Neuronal stem cell (in vitro differentiated cells): ENCODE measurements around the gene AMFR.
A peak's percentile ranks its signal among the peaks of the same experiment; 100 is the strongest.

Experiments used
- DNase-seq: peaks from one replicate; pipeline ENCODE4 v3.0.0-alpha.2; 2013; ENCODE audit warnings: low spot score
- H2AFZ ChIP-seq: one replicate; pipeline ENCODE4 v1.6.1; 2013; ENCODE audit warnings: mild to moderate bottlenecking, low read length, inconsistent platforms
- H2AK5ac ChIP-seq: 2 replicates; pipeline ENCODE4 v1.6.1; 2013; ENCODE audit warnings: low read depth, mild to moderate bottlenecking, inconsistent platforms, low read length, moderate library complexity, mixed read lengths
- H2BK120ac ChIP-seq: 2 replicates; pipeline ENCODE4 v1.6.1; 2013; ENCODE audit warnings: low read depth, mild to moderate bottlenecking, inconsistent platforms, low read length, moderate library complexity, mixed read lengths
- H2BK12ac ChIP-seq: one replicate; pipeline ENCODE4 v1.6.1; 2013; ENCODE audit warnings: low read length, inconsistent platforms
- H2BK15ac ChIP-seq: 2 replicates; pipeline ENCODE4 v1.6.1; 2013; ENCODE audit warnings: mild to moderate bottlenecking, low read length, inconsistent platforms, mixed read lengths
- H2BK5ac ChIP-seq: one replicate; pipeline ENCODE4 v1.6.1; 2013; ENCODE audit warnings: inconsistent platforms, mild to moderate bottlenecking, low read length, moderate library complexity
- H3K14ac ChIP-seq: one replicate; pipeline ENCODE4 v1.6.1; 2013; ENCODE audit warnings: low read length, inconsistent platforms
- H3K18ac ChIP-seq: 2 replicates; pipeline ENCODE4 v1.6.1; 2013; ENCODE audit warnings: low read length, inconsistent platforms
- H3K23ac ChIP-seq: 2 replicates; pipeline ENCODE4 v1.6.1; 2013; ENCODE audit warnings: low read depth, mild to moderate bottlenecking, mixed read lengths, low read length, inconsistent platforms; ENCODE audit not compliant: poor library complexity
- H3K27ac ChIP-seq: replicated peaks from 3 replicates; pipeline ENCODE4 v1.5.1; 2013; ENCODE audit warnings: low read length, inconsistent platforms
- H3K27me3 ChIP-seq, 3 experiments: 2 replicates each; pipeline ENCODE4 v1.6.1; 2013; ENCODE audit warnings: low read length in 3 of 3, mild to moderate bottlenecking in 2 of 3, inconsistent platforms in 1 of 3, low read depth in 1 of 3, mixed read lengths in 1 of 3, moderate library complexity in 1 of 3; ENCODE audit not compliant: control insufficient read depth in 3 of 3, insufficient read depth in 3 of 3
- H3K36me3 ChIP-seq, 2 donors: replicated peaks in 1 of 2; 2 replicates each; pipeline ENCODE4 v1.6.1; 2013; ENCODE audit warnings: low read length in 2 of 2; ENCODE audit not compliant: control insufficient read depth in 2 of 2, insufficient read depth in 2 of 2
- H3K4ac ChIP-seq: 2 replicates; pipeline ENCODE4 v1.6.1; 2013; ENCODE audit warnings: inconsistent platforms, mild to moderate bottlenecking, low read length, moderate library complexity
- H3K4me1 ChIP-seq, 2 donors: 1 replicate in 1 of 2; 2 replicates in 1 of 2; pipeline ENCODE4 v1.6.1; 2013; ENCODE audit warnings: low read length in 2 of 2, low read depth in 1 of 2; ENCODE audit not compliant: control insufficient read depth in 2 of 2, insufficient read depth in 1 of 2
- H3K4me2 ChIP-seq: one replicate; pipeline ENCODE4 v1.6.1; 2013; ENCODE audit warnings: mild to moderate bottlenecking, low read length, inconsistent platforms; ENCODE audit not compliant: insufficient read depth, poor library complexity, severe bottlenecking
- H3K4me3 ChIP-seq, 2 donors: 2 replicates each; pipeline ENCODE4 v1.5.1; 2013; ENCODE audit warnings: low read length in 2 of 2, mild to moderate bottlenecking in 2 of 2, inconsistent platforms in 1 of 2, moderate library complexity in 1 of 2
- H3K79me1 ChIP-seq: one replicate; pipeline ENCODE4 v1.6.1; 2013; ENCODE audit warnings: low read depth, mild to moderate bottlenecking, inconsistent platforms, low read length, moderate library complexity
- H3K9ac ChIP-seq: one replicate; pipeline ENCODE4 v1.6.1; 2013; ENCODE audit warnings: mild to moderate bottlenecking, low read depth, low read length, inconsistent platforms; ENCODE audit not compliant: poor library complexity
- H3K9me3 ChIP-seq, 2 donors: replicated peaks in 1 of 2; 2 replicates each; pipeline versions ENCODE3 to v1.6.1; 2013; ENCODE audit warnings: low read length in 2 of 2, mild to moderate bottlenecking in 2 of 2, inconsistent platforms in 1 of 2, low read depth in 1 of 2, mixed read lengths in 1 of 2, moderate library complexity in 1 of 2; ENCODE audit not compliant: control insufficient read depth in 2 of 2, insufficient read depth in 1 of 2
- H4K8ac ChIP-seq: one replicate; pipeline ENCODE4 v1.6.1; 2013; ENCODE audit warnings: low read depth, mild to moderate bottlenecking, inconsistent platforms, low read length, moderate library complexity
- H4K91ac ChIP-seq: one replicate; pipeline ENCODE4 v1.6.1; 2013; ENCODE audit warnings: low read length, low read depth, mild to moderate bottlenecking, inconsistent platforms; ENCODE audit not compliant: poor library complexity
- WGBS, 2 donors: extraction: QIAGEN DNeasy Blood & Tissue Kit; methylation state at CpG; one replicate each; pipeline ENCODE4 v1.1.7; 2013; ENCODE audit warnings: missing lambda C conversion rate in 2 of 2, mixed read lengths in 1 of 2; ENCODE audit not compliant: insufficient read length in 2 of 2, insufficient replicate concordance in 1 of 2; ENCODE audit errors: extremely low coverage in 2 of 2; 5-methylcytosine and 5-hydroxymethylcytosine counted together

AMFR gene

DNA sequence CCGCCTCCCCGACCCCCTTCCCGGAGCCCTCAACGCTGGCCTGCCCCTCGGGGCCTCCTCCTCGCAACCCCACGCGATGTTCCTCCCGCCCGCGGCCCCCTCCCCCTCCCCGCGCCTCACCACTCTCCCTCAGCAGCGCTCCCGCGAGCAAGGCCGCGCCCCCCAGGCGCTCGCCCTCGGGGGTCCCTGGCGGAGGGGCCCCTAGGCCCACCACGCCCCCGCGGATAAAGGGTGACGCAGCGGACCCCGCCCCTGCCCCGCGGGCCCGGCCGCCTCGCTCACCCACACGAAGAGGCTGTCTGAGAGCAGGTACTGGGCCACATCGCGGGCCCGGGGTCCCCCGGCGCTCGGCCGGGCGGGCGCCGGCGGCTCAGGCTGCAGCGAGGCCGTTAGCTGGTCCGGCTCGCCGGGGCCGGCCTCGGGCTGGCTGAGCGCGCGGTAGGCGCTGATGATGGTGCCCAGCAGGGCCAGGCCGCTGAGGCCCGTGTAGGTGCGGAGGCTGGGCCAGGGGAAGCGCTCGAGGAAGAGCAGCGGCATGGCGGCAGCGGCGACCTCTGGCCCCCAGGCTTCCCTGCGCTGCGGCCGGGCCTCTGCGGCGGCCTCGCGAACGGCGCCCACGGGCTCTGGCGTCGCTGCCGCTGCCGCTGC is 430 bp downstream of the AMFR start:
- Histone ChIP-seq H3K14ac (peak overlapping the region; percentile 33), H3K36me3 (peaks cover 2 to 18% of the 10 kb centered on the region in 2 donors), H3K9ac (peak overlapping the region; percentile 94), H3K27me3 (peaks cover 0 to 2% (median 0%) of the 10 kb centered on the region in 3 experiments), H2BK15ac (no peak overlapping the region), H3K9me3 (no peaks in the 10 kb centered on the region), H4K91ac (no peak overlapping the region), H2AFZ (peak overlapping the region; percentile 92), H3K79me1 (no peaks in the 10 kb centered on the region), H3K4me2 (peak overlapping the region; percentile 51), H3K18ac (peak overlapping the region; percentile 97), H3K4me1 (peaks cover 2 to 6% of the 10 kb centered on the region in 2 donors), H2AK5ac (no peak overlapping the region), H2BK5ac (peak overlapping the region; percentile 91), H4K8ac (no peak overlapping the region), H2BK12ac (no peak overlapping the region), H3K27ac (peak overlapping the region; percentile 42), H3K23ac (no peak overlapping the region), H3K4me3 (peak overlapping the region; percentile 78 to 99), H3K4ac (no peak overlapping the region), H2BK120ac (no peak overlapping the region)
- peak; percentile 42 for DNase-seq
- WGBS, 2 donors = no CpG with 5 or more reads among the region's 79 CpGs

DNA sequence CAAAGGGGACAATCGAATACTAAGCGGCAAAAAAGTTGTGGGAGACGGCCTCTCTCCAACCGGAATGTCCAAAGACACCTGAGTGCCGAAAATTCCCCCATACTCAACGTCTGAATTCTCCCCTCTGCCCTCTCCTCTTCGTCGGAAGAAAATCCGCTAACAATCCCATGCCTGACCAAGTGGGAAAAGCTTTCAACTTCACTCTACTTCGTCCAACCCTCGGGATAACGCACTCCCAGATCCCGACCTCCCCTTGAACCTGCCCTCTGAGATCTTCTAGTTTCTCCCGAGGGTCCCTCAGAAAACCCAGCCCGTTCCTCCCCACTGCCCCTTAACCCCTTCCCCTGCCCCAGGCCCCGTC is 961 bp downstream of the AMFR start:
- Histone ChIP-seq H2BK15ac (no peak overlapping the region), H3K79me1 (no peaks in the 10 kb centered on the region), H3K27me3 (peaks cover 0 to 2% (median 0%) of the 10 kb centered on the region in 3 experiments), H3K18ac (no peak overlapping the region), H2BK120ac (no peak overlapping the region), H3K9ac (peak overlapping the region; percentile 9), H4K8ac (no peak overlapping the region), H3K4me3 (peak overlapping the region; percentile 78 to 99), H3K4me1 (peaks cover 2 to 6% of the 10 kb centered on the region in 2 donors), H3K14ac (no peak overlapping the region), H2BK12ac (no peak overlapping the region), H3K4me2 (peak overlapping the region; percentile 51), H2BK5ac (no peak overlapping the region), H2AFZ (peak overlapping the region; percentile 92), H3K27ac (no peak overlapping the region), H3K4ac (no peak overlapping the region), H3K36me3 (peaks cover 2 to 13% of the 10 kb centered on the region in 2 donors), H3K23ac (no peak overlapping the region), H3K9me3 (no peaks in the 10 kb centered on the region), H4K91ac (no peak overlapping the region), H2AK5ac (no peak overlapping the region)
- DNase-seq = no peak
- no CpG with 5 or more reads among the region's 16 CpGs for WGBS, 2 donors

DNA sequence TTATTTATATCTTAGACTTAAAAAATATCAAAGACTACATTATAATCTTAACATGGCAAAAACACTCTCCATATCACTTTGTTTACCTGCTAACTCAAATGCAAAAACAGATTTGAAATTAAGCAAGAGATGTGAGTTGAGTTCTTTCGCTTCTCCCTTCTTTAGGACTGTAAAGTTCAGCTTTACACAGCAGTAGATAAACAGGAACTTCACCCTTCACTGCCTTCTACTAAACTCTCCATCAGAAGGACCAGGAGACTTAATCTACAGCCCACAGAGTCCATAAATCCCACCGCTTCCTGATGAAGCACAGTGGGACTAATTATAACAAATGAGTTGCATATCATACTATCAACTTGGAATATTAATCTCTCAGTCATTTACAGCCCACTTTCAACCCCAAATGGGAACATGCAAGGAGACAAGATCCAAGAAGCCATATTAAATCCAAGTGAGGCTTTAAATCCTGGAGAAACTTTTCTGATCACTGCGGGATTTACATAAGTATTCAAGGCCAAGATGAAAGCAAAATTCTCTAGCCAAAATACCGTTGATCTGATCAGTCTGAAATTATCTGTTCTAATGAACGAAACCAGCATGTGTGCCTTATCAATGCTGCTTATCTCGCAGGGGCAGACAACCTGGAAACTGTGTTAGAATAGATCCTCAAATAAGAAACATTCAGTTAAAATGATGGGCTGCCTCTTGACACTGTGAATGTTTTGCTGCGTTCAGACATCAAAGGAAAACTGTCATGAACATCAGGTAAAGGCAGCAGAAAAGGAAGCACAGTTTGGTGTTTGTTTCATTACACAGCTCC is 1.6 kb downstream of the AMFR start:
- H3K9ac ChIP-seq = no peak overlapping the region
- no peak overlapping the region for H3K27ac ChIP-seq
- no peaks in the 10 kb centered on the region for H3K9me3 ChIP-seq
- H3K4ac ChIP-seq = no peak overlapping the region
- H3K4me2 ChIP-seq = peak overlapping the region; percentile 51
- H3K23ac ChIP-seq = no peak overlapping the region
- peaks cover 0 to 2% (median 0%) of the 10 kb centered on the region in 3 experiments for H3K27me3 ChIP-seq
- WGBS, 2 donors = no CpG with 5 or more reads among the region's 7 CpGs
- H3K79me1 ChIP-seq = no peaks in the 10 kb centered on the region
- peaks cover 2 to 6% of the 10 kb centered on the region in 2 donors for H3K4me1 ChIP-seq
- H3K14ac ChIP-seq = no peak overlapping the region
- H2AK5ac ChIP-seq = no peak overlapping the region
- H4K91ac ChIP-seq = no peak overlapping the region
- no peak overlapping the region for H2BK5ac ChIP-seq
- no peak overlapping the region for H2AFZ ChIP-seq
- no peak overlapping the region for H2BK12ac ChIP-seq
- no peak overlapping the region for H3K18ac ChIP-seq
- H3K36me3 ChIP-seq = peaks cover under 1 to 8% of the 10 kb centered on the region in 2 donors
- no peak overlapping the region for H2BK120ac ChIP-seq
- no peak overlapping the region for H2BK15ac ChIP-seq
- peak overlapping the region; percentile 78 to 99 for H3K4me3 ChIP-seq
- no peak overlapping the region for H4K8ac ChIP-seq
- no peak for DNase-seq

DNA sequence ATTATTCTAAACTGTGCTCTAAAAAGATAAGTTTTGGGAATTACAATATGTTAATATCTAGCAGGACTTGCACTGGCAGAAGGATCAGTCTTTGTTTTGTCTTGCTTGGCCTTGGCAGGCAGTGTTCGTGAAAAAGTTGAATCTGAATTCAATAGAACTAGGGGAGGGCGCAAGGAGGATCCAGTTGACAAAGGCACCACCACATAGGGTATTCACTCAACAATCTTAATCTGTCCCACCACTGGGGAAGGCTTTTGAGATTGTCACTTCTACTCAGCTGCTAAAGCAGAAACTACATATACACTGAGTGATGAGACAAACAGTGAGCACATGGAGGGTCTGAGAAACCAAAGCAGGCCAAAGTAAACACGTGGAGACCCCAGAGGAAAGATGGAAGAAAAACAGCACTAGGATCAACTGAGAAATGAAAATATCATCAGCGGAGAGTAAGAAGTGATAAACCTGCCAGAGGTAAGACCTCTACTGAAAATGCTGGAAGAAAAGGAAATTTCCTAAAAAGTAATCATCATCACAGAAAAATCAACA is 2.4 kb downstream of the AMFR start:
- no peak overlapping the region for H2BK12ac ChIP-seq
- no peak overlapping the region for H3K14ac ChIP-seq
- no peak for DNase-seq
- H3K79me1 ChIP-seq = no peaks in the 10 kb centered on the region
- no peak overlapping the region for H3K4me2 ChIP-seq
- H2AK5ac ChIP-seq = no peak overlapping the region
- H3K27me3 ChIP-seq = peaks cover 0 to 2% (median 0%) of the 10 kb centered on the region in 3 experiments
- no peaks in the 10 kb centered on the region for H3K9me3 ChIP-seq
- no peak overlapping the region for H2BK120ac ChIP-seq
- no peak overlapping the region for H3K23ac ChIP-seq
- no peak overlapping the region for H3K4me3 ChIP-seq
- no peak overlapping the region for H3K27ac ChIP-seq
- no peak overlapping the region for H3K9ac ChIP-seq
- WGBS, 2 donors = no CpG with 5 or more reads among the region's 4 CpGs
- no peak overlapping the region for H3K4ac ChIP-seq
- H3K4me1 ChIP-seq = peaks cover 2 to 6% of the 10 kb centered on the region in 2 donors
- H2AFZ ChIP-seq = no peak overlapping the region
- no peak overlapping the region for H2BK15ac ChIP-seq
- H4K8ac ChIP-seq = no peak overlapping the region
- H3K18ac ChIP-seq = no peak overlapping the region
- H2BK5ac ChIP-seq = no peak overlapping the region
- H4K91ac ChIP-seq = no peak overlapping the region
- peaks cover 0 to 3% of the 10 kb centered on the region in 2 donors for H3K36me3 ChIP-seq
